IMR-90 (cell line): ENCODE measurements around the gene HSPB9. TPM values are rescaled to one million over a fixed set of nuclear protein-coding genes. Genes with fewer than 3 reads are reported as not detected.

Experiments
- ATAC-seq: fragments of 200-7000 bp; cut with Tn5 transposase; 2 replicates; pipeline ENCODE4 v1.9.1; 2020; ENCODE audit warnings: low read depth, mild to moderate bottlenecking, moderate library complexity
- BruUV-seq: library from RNA; stranded (reverse); fragments of 400-500 nt; replicated peaks from 2 replicates; lab custom pipeline; 2021; lab: Mats Ljungman, UMichigan
- CTCF ChIA-PET: fragments of 300-600 bp; formaldehyde crosslinking; extraction: SDS; loops from one replicate; lab custom pipeline; 2021; ENCODE audit warnings: antibody characterized with exemption; lab: Yijun Ruan, JAX
- POLR2A ChIA-PET: fragments of 300-600 bp; sonication (Branson Sonifier 250); formaldehyde crosslinking; loops from one replicate; lab custom pipeline; 2022; ENCODE audit warnings: antibody characterized with exemption; ENCODE audit not compliant: unreplicated experiment; lab: Charles Lee
- DNase-seq: peaks from one replicate; pipeline ENCODE4 v3.0.0; 2013
- H2AFZ ChIP-seq: replicated peaks from 2 replicates; pipeline ENCODE3; 2013; ENCODE audit warnings: low read length, mild to moderate bottlenecking; ENCODE audit not compliant: poor library complexity
- H2AK5ac ChIP-seq: 2 replicates; pipeline ENCODE4 v1.6.1; 2013; ENCODE audit warnings: low read depth, low read length, inconsistent platforms
- H2AK9ac ChIP-seq: replicated peaks from 2 replicates; pipeline ENCODE3; 2013; ENCODE audit warnings: mild to moderate bottlenecking, low read depth, low read length, moderate library complexity; ENCODE audit not compliant: poor library complexity
- H2BK120ac ChIP-seq: 2 replicates; pipeline ENCODE4 v1.6.1; 2013; ENCODE audit warnings: low read depth, low read length, inconsistent platforms
- H2BK15ac ChIP-seq: 3 replicates; pipeline ENCODE4 v1.6.1; 2013; ENCODE audit warnings: low read depth, low read length, inconsistent platforms
- H2BK20ac ChIP-seq: 2 replicates; pipeline ENCODE4 v1.6.1; 2013; ENCODE audit warnings: low read depth, mild to moderate bottlenecking, inconsistent platforms, low read length, moderate library complexity
- H2BK5ac ChIP-seq: 2 replicates; pipeline ENCODE4 v1.6.1; 2013; ENCODE audit warnings: mild to moderate bottlenecking, low read depth, low read length, inconsistent platforms; ENCODE audit not compliant: poor library complexity, severe bottlenecking
- H3K14ac ChIP-seq: replicated peaks from 2 replicates; pipeline ENCODE4 v1.6.1; 2013; ENCODE audit warnings: low read depth, low read length, inconsistent platforms
- H3K18ac ChIP-seq: 2 replicates; pipeline ENCODE4 v1.6.1; 2013; ENCODE audit warnings: low read depth, low read length, control low read depth
- H3K23ac ChIP-seq: 2 replicates; pipeline ENCODE4 v1.6.1; 2013; ENCODE audit warnings: low read depth, low read length, inconsistent platforms
- H3K27ac ChIP-seq: 2 replicates; pipeline ENCODE4 v1.5.1; 2013; ENCODE audit warnings: mild to moderate bottlenecking, control low read depth, low read length; ENCODE audit not compliant: insufficient read depth
- H3K27me3 ChIP-seq: 2 replicates; pipeline ENCODE4 v1.6.1; 2013; ENCODE audit warnings: low read length; ENCODE audit not compliant: control insufficient read depth, insufficient read depth
- H3K36me3 ChIP-seq: 2 replicates; pipeline ENCODE4 v1.6.1; 2013; ENCODE audit warnings: low read length, mixed read lengths; ENCODE audit not compliant: control insufficient read depth, insufficient read depth
- H3K4ac ChIP-seq: 2 replicates; pipeline ENCODE4 v1.6.1; 2013; ENCODE audit warnings: low read depth, low read length, inconsistent platforms
- H3K4me1 ChIP-seq: 2 replicates; pipeline ENCODE4 v1.6.1; 2013; ENCODE audit warnings: low read length, mixed read lengths; ENCODE audit not compliant: control insufficient read depth, insufficient read depth
- H3K4me2 ChIP-seq: 2 replicates; pipeline ENCODE4 v1.6.1; 2013; ENCODE audit warnings: low read depth, mild to moderate bottlenecking, control low read depth, low read length, moderate library complexity
- H3K4me3 ChIP-seq: 2 replicates; pipeline ENCODE4 v1.5.1; 2013; ENCODE audit warnings: low read depth, mild to moderate bottlenecking, control low read depth, low read length, moderate library complexity; ENCODE audit not compliant: insufficient read depth
- H3K56ac ChIP-seq: 2 replicates; pipeline ENCODE4 v1.6.1; 2013; ENCODE audit warnings: low read length, inconsistent platforms; ENCODE audit not compliant: insufficient read depth; ENCODE audit errors: extremely low read depth
- H3K79me1 ChIP-seq, 2 experiments: 2 replicates each; pipeline ENCODE4 v1.6.1; 2013; ENCODE audit warnings: low read length in 2 of 2, inconsistent platforms in 1 of 2, low read depth in 1 of 2
- H3K9ac ChIP-seq: 2 replicates; pipeline ENCODE4 v1.6.1; 2013; ENCODE audit warnings: low read depth, low read length, control low read depth
- H3K9me1 ChIP-seq: 2 replicates; pipeline ENCODE4 v1.6.1; 2013; ENCODE audit warnings: low read length, inconsistent platforms; ENCODE audit not compliant: insufficient read depth
- H3K9me3 ChIP-seq: 2 replicates; pipeline ENCODE4 v1.6.1; 2013; ENCODE audit warnings: low read length; ENCODE audit not compliant: control insufficient read depth, insufficient read depth
- H4K20me1 ChIP-seq: 2 replicates; pipeline ENCODE4 v1.6.1; 2013; ENCODE audit warnings: low read length, inconsistent platforms; ENCODE audit not compliant: insufficient read depth
- H4K5ac ChIP-seq: 2 replicates; pipeline ENCODE4 v1.6.1; 2013; ENCODE audit warnings: mild to moderate bottlenecking, low read depth, low read length, control low read depth
- H4K8ac ChIP-seq, 2 experiments: 2 replicates each; pipeline ENCODE4 v1.6.1; 2013; ENCODE audit warnings: low read depth in 2 of 2, low read length in 2 of 2, control low read depth in 1 of 2, inconsistent platforms in 1 of 2
- H4K91ac ChIP-seq: 2 replicates; pipeline ENCODE4 v1.6.1; 2013; ENCODE audit warnings: low read depth, low read length, inconsistent platforms; ENCODE audit not compliant: insufficient read depth
- NFE2L2 ChIP-seq: fragments of 150-350 bp; IDR thresholded peaks from 2 replicates; pipeline ENCODE4 v1.6.1; 2016; ENCODE audit warnings: low read depth, mild to moderate bottlenecking, low read length
- RAD21 ChIP-seq: IDR thresholded peaks from 2 replicates; pipeline ENCODE4 v1.6.1; 2012; ENCODE audit warnings: low read length, improper control_type of control experiment
- WGBS, 2 experiments: methylation state at CpG; one replicate each; pipeline versions ENCODE4 v1.1.5 to v1.1.7; 2013; ENCODE audit warnings: missing lambda C conversion rate in 2 of 2; ENCODE audit not compliant: insufficient read length in 1 of 2; ENCODE audit errors: extremely low coverage in 2 of 2; 5-methylcytosine and 5-hydroxymethylcytosine counted together
- dilution Hi-C: fragments of 300-500 bp; cut with HindIII; formaldehyde crosslinking; loops from one replicate; pipeline ENCODE4 v1.14.3; 2018; ENCODE audit warnings: low sequenced_read_pairs; ENCODE audit not compliant: unreplicated experiment
- in situ Hi-C: fragments of 300-500 bp; cut with MboI; formaldehyde crosslinking; loops from 3 replicates; pipeline ENCODE4 v1.14.3; 2019; ENCODE audit warnings: low sequenced_read_pairs, inconsistent platforms, mixed read lengths
- intact Hi-C: fragments of 100-400 bp; cut with micrococcal nuclease; formaldehyde crosslinking; loops from 2 replicates; pipeline ENCODE4 v1.10.0; 2022
- polyA plus RNA-seq, 3 experiments: library from polyadenylated mRNA; depleted of rRNA; stranded (reverse); fragments of >200 nt; gene quantifications; 2 replicates each; pipeline ENCODE4 v1.2.3, GENCODE V29; 2012; ENCODE audit warnings: low replicate concordance in 1 of 3
- total RNA-seq: library from RNA; depleted of rRNA; stranded (reverse); fragments of >200 nt; gene quantifications from 2 replicates; pipeline ENCODE4 v1.2.3, GENCODE V29; 2012
- TF ChIP-seq, protein P1 (sequence below): conservative IDR thresholded peaks from 2 replicates; pipeline ENCODE4 v1.5.1; 2012; ENCODE audit warnings: mild to moderate bottlenecking, low read depth, low read length, improper control_type of control experiment

Gene HSPB9
- total and polyA plus RNA-seq, 2 of the 4 experiments (the other 2 are of a cell fraction): not detected

DNA sequence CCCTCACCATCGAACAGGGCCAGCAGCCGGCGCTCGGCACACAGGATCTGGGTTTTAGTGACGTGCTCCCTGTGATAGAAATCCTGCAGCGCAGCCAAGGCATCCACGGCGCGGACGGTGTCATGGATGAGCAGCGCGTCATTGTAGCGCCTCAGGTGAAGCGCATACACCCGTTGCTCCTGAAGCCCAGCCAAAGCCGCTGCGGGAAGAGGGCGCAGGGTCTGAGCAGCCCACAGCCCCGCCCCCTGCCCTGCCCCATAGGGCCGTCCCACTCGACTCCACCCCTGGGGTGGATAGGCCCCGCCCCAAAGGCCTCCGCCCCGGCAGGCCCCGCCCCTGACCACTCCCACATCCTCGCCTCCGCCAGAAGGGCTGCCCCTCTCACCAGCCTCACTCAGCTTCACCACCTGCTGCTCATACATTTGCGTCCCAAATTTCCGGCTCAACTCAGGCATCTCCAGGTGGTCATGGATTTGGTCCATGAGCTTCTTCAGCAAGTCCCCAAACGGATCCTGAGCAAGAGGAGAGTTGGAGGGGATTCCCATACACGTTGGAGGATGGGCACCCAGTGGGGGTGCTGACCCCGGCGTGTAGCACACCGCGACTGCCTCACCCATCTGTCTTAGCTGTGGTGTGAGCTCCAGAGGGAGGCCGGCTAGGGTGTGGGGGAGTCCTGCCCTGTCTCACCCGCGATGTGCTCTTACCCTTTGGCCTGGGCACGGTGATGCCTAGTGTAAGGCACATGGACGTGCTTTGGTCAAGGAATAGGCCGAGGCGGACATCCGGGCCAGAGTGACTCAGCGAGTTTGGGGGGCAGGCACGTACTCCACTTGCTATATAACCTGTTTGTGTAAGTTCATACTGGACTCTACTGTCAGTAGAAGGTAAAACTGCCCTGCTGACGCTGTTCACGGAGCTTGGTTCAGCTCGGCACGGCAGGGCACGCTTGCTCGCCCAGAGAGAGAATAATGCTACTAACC lies 14.7 kb upstream of the HSPB9 start:
- Histone ChIP-seq H2BK5ac (no peak overlapping the region), H2AFZ (peak overlapping the region; percentile 94), H3K4ac (no peak overlapping the region; the same call in 1 of the 2 replicates), H4K5ac (no peak overlapping the region), H4K8ac (peak overlapping the region in 1 of 2 experiments; percentile 12; a peak in 1 of 4 replicates), H2AK9ac (peak overlapping the region; percentile 69), H2BK15ac (no peak overlapping the region; the same call in 2 of the 3 replicates), H3K9me1 (peaks cover 4% of the 10 kb centered on the region; the same call in 1 of the 2 replicates), H3K79me1 (no peaks in the 10 kb centered on the region), H3K27ac (no peak overlapping the region), H2AK5ac (0 out of 2 replicates have a peak overlapping the region, but pooled peaks have one; percentile 52), H2BK20ac (no peak overlapping the region), H4K91ac (no peak overlapping the region), H3K36me3 (no peaks in the 10 kb centered on the region), H3K27me3 (peaks cover 7% of the 10 kb centered on the region), H3K14ac (0 out of 2 replicates have a peak overlapping the region, but pooled peaks have one; percentile 52), H3K9me3 (no peaks in the 10 kb centered on the region), H3K4me2 (peak overlapping the region; percentile 96), H3K23ac (no peak overlapping the region), H3K18ac (no peak overlapping the region), H3K4me3 (peak overlapping the region; percentile 48), H3K4me1 (peaks cover 6% of the 10 kb centered on the region; the same call in 1 of the 2 replicates), H3K9ac (no peak overlapping the region), H2BK120ac (no peak overlapping the region), H3K56ac (no peak overlapping the region), H4K20me1 (no peaks in the 10 kb centered on the region)
- TF ChIP-seq, protein P1, sequence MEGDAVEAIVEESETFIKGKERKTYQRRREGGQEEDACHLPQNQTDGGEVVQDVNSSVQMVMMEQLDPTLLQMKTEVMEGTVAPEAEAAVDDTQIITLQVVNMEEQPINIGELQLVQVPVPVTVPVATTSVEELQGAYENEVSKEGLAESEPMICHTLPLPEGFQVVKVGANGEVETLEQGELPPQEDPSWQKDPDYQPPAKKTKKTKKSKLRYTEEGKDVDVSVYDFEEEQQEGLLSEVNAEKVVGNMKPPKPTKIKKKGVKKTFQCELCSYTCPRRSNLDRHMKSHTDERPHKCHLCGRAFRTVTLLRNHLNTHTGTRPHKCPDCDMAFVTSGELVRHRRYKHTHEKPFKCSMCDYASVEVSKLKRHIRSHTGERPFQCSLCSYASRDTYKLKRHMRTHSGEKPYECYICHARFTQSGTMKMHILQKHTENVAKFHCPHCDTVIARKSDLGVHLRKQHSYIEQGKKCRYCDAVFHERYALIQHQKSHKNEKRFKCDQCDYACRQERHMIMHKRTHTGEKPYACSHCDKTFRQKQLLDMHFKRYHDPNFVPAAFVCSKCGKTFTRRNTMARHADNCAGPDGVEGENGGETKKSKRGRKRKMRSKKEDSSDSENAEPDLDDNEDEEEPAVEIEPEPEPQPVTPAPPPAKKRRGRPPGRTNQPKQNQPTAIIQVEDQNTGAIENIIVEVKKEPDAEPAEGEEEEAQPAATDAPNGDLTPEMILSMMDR: no peak
- TF ChIP-seq NFE2L2 (peak; percentile 41; the same call in 1 of the 2 replicates), RAD21 (no peak)
- peak; percentile 32 for DNase-seq
- WGBS, 2 experiments: 40% methylated on average over 22 of the region's 51 CpGs; no CpG with 5 or more reads in 1 of the 2 experiments
- in situ Hi-C loops (no loop called here), intact Hi-C loops (no loop called here), dilution Hi-C loops (no loop called here)
- ChIA-PET CTCF (interaction anchor here (0.6 kb wide), 1 partner anchor 43 kb away, joined by 3 read pairs; no protein-coding TSS in a partner anchor), POLR2A (no interaction called here)
- BruUV-seq: no TSS peak
- ATAC-seq: peak; percentile 94
